Adrenal gland (tissue), 12 donors: ENCODE measurements around the gene EHMT1. TPM values are rescaled to one million over a fixed set of nuclear protein-coding genes. Genes with fewer than 3 reads are reported as not detected.
"Not testable (repeated sequence)": the region's sequence is repeated elsewhere in the genome, so short reads cannot be mapped to it uniquely, and the experiment has no call there.

ENCODE experiments used
- DNase-seq, 7 donors: peaks; one replicate each; pipeline ENCODE4 v3.0.0-alpha.2; 2019 to 2020
- H3K27ac ChIP-seq, 5 donors: fragments of 200-600 bp; sonication (generic) in 4 of 5; 1 replicate in 3 of 5; 2 replicates in 2 of 5; pipeline versions ENCODE4 v1.5.1 to v1.8.0; 2016 to 2020; ENCODE audit warnings: mild to moderate bottlenecking in 1 of 5
- H3K27me3 ChIP-seq: fragments of 200-600 bp; 2 replicates; pipeline ENCODE4 v1.8.0; 2021
- H3K36me3 ChIP-seq, 2 donors: fragments of 200-600 bp; replicated peaks in 1 of 2; 1 replicate in 1 of 2; 2 replicates in 1 of 2; pipeline versions ENCODE4 v1.5.1 to v1.8.0; 2018 to 2022
- H3K4me1 ChIP-seq, 2 donors: fragments of 200-600 bp; replicated peaks in 1 of 2; 1 replicate in 1 of 2; 2 replicates in 1 of 2; pipeline versions ENCODE4 v1.5.1 to v1.8.0; 2018 to 2021
- H3K4me3 ChIP-seq, 4 donors: fragments of 200-600 bp; sonication (generic) in 3 of 4; one replicate each; pipeline ENCODE4 v1.5.1; 2016 to 2018
- H3K9me3 ChIP-seq, 3 donors: fragments of 200-600 bp; sonication (generic) in 1 of 3; replicated peaks in 1 of 3; 1 replicate in 2 of 3; 2 replicates in 1 of 3; pipeline versions ENCODE4 v1.5.1 to v1.8.0; 2016 to 2021
- CTCF ChIP-seq, 6 experiments: fragments of 450-650 bp in 4 of 6; fragments of 200-600 bp in 2 of 6; sonication (generic) in 1 of 6; IDR thresholded peaks; 1 replicate in 5 of 6; 2 replicates in 1 of 6; pipeline versions ENCODE4 v1.5.1 to v1.8.0; 2016 to 2021; ENCODE audit warnings: antibody characterized with exemption in 6 of 6, mild to moderate bottlenecking in 2 of 6, moderate library complexity in 1 of 6
- POLR2A ChIP-seq, 2 donors: fragments of 450-650 bp; IDR thresholded peaks; one replicate each; pipeline ENCODE4 v1.6.1; 2017; ENCODE audit warnings: antibody characterized with exemption in 2 of 2, mild to moderate bottlenecking in 2 of 2, moderate library complexity in 1 of 2
- WGBS, 4 donors: extraction: QIAGEN DNeasy Blood & Tissue Kit in 2 of 4; methylation state at CpG; one replicate each; pipeline versions ENCODE4 v1.1.5 to v1.1.7; 2013 to 2017; 5-methylcytosine and 5-hydroxymethylcytosine counted together
- intact Hi-C, 2 donors: fragments of 100-400 bp; cut with DNase I; formaldehyde crosslinking; loops; one replicate each; pipeline versions ENCODE4 v1.14.1 to v1.15.0; 2022 to 2023
- polyA plus RNA-seq, 3 donors: library from polyadenylated mRNA; stranded (reverse); fragments of 200-250 nt in 2 of 3; fragments of 350-450 nt in 1 of 3; fragmentation: Illumina TruSeq in 1 of 3; extraction: RNeasy Lipid Tissue Mini Kit (QIAGEN cat#74804) in 1 of 3; gene quantifications; one replicate each; pipeline ENCODE4 v1.2.3, GENCODE V29; 2013 to 2014
- total RNA-seq, 9 donors: library from RNA; depleted of rRNA in 4 of 9; stranded (reverse); fragments of >200 nt in 4 of 9; fragments of 120-200 nt in 1 of 9; fragmentation: NEBNext Ultra II Directional in 1 of 9; extraction: Animal tissue kit (Norgen Biotek cat#: 25700) in 1 of 9; gene quantifications; one replicate each; pipeline versions ENCODE4 v1.1.0 to v1.2.4, GENCODE V29; 2013 to 2023
- donor health status: healthy with polysubstance abuse.
- donor health status: Bipolar disorder and iron deficiency.
- donor health status: DM: yes; HTN: yes; CAD: no.
- donor health status: DM: no; HTN: no; CAD: no.
- donor health status: DM: no; HTN: no; CAD: no.
- donor health status: DM: yes; HTN: yes; CAD: no.

EHMT1 gene
- total and polyA plus RNA-seq, 12 donors: 42.0 to 171 (median 71.0) TPM

- peaks cover 41 to 67% of the 10 kb centered on the region in 2 donors for H3K4me1 ChIP-seq
- TF ChIP-seq CTCF (IDR thresholded peaks at IDR 0.05): no peak
- TF ChIP-seq POLR2A (IDR thresholded peaks at IDR 0.05): peak in 1 of 2 donors; percentile 36
Observed at GRCh38 chr9:137619240-137620047, 639 bp downstream of the EHMT1 start.

GRCh38 chr9:137620048-137620405 lies 1.2 kb downstream of the EHMT1 start:
- Histone ChIP-seq H3K27me3 (no peaks in the 10 kb centered on the region), H3K36me3 (peaks cover 0 to 3% of the 10 kb centered on the region in 2 donors), H3K27ac (peak overlapping the region in 4 of 5 donors; percentile 69 to 99 (median 82)), H3K4me3 (peak overlapping the region in 2 of 4 donors; percentile 67 to 74), H3K9me3 (no peaks in the 10 kb centered on the region), H3K4me1 (peaks cover 35 to 61% of the 10 kb centered on the region in 2 donors)
- WGBS, 4 donors: 36 to 44% (median 40%) methylated on average over 4 of the region's 4 CpGs
- no peak for DNase-seq
- TF ChIP-seq CTCF (IDR thresholded peaks at IDR 0.05) (no peak), POLR2A (IDR thresholded peaks at IDR 0.05) (no peak)
- intact Hi-C loops: no loop called here

More at GRCh38 chr9:137619240-137620047, 639 bp downstream of the EHMT1 start:
- Histone ChIP-seq H3K27me3 (no peaks in the 10 kb centered on the region), H3K9me3 (no peaks in the 10 kb centered on the region), H3K4me3 (peak overlapping the region in 3 of 4 donors; percentile 67 to 96 (median 74)), H3K27ac (peak overlapping the region; percentile 40 to 99 (median 80)), H3K36me3 (peaks cover 0 to 9% of the 10 kb centered on the region in 2 donors)
- intact Hi-C loops: no loop called here
- peak in 5 of 7 donors; percentile 50 to 70 (median 54) for DNase-seq
- 0 to 1% (median 1%) methylated on average over 22 to 56 of the region's 58 CpGs for WGBS, 4 donors

GRCh38 chr9:137620581-137620980 lies 1.8 kb downstream of the EHMT1 start:
- peaks cover 30 to 60% of the 10 kb centered on the region in 2 donors for H3K4me1 ChIP-seq
- 60 to 70% (median 62%) methylated on average over 4 to 7 of the region's 7 CpGs for WGBS, 4 donors
- no peaks in the 10 kb centered on the region for H3K9me3 ChIP-seq
- H3K27ac ChIP-seq: peak overlapping the region in 3 of 5 donors; percentile 53 to 84 (median 69)
- H3K27me3 ChIP-seq: no peaks in the 10 kb centered on the region
- H3K4me3 ChIP-seq: peak overlapping the region in 1 of 4 donors; percentile 74
- no peak for DNase-seq
- intact Hi-C loops: no loop called here
- no peaks in the 10 kb centered on the region for H3K36me3 ChIP-seq
- TF ChIP-seq POLR2A (IDR thresholded peaks at IDR 0.05): no peak
- TF ChIP-seq CTCF (IDR thresholded peaks at IDR 0.05): no peak

GRCh38 chr9:137621131-137621757 lies 2.4 kb downstream of the EHMT1 start:
- peak in 1 of 7 donors; percentile 21 for DNase-seq
- Histone ChIP-seq H3K9me3 (no peaks in the 10 kb centered on the region), H3K27ac (peak overlapping the region in 2 of 5 donors; percentile 30 to 53), H3K4me1 (peaks cover 26 to 60% of the 10 kb centered on the region in 2 donors), H3K36me3 (no peaks in the 10 kb centered on the region), H3K27me3 (no peaks in the 10 kb centered on the region), H3K4me3 (no peak overlapping the region)
- TF ChIP-seq POLR2A (IDR thresholded peaks at IDR 0.05) (no peak), CTCF (IDR thresholded peaks at IDR 0.05) (peak; percentile 20 to 44 (median 40))
- WGBS, 4 donors: 42 to 46% (median 44%) methylated on average over 6 of the region's 6 CpGs
- intact Hi-C loops: no loop called here

GRCh38 chr9:137622211-137622610 lies 3.4 kb downstream of the EHMT1 start:
- H3K36me3 ChIP-seq, H3K27ac ChIP-seq, H3K9me3 ChIP-seq, H3K4me3 ChIP-seq, intact Hi-C loops, H3K27me3 ChIP-seq: not testable (repeated sequence)
- peaks cover 24 to 53% of the 10 kb centered on the region in 2 donors for H3K4me1 ChIP-seq
- 78 to 86% (median 82%) methylated on average over 8 of the region's 8 CpGs for WGBS, 4 donors
- DNase-seq: peak in 1 of 7 donors; percentile 34
